GM19397 (cell line): Measurements from ENCODE around the gene ZNF507.
"Not testable (repeated sequence)": the region's sequence is repeated elsewhere in the genome, so short reads cannot be mapped to it uniquely, and the experiment has no call there.

Experiments
- ATAC-seq: cut with Tn5 transposase; IDR thresholded peaks from one replicate; pipeline ENCODE4 v1.9.1; 2021; ENCODE audit warnings: mild to moderate bottlenecking, moderate library complexity; ENCODE audit not compliant: unreplicated experiment

ZNF507 gene

GRCh38 chr19:32367063-32367462, 21.7 kb downstream of the ZNF507 start:
- ATAC-seq: no peak

- ATAC-seq: no peak
These were observed 22.6 kb downstream of the ZNF507 start for GRCh38 chr19:32367948-32368536.

- no peak for ATAC-seq
These were observed 23.4 kb downstream of the ZNF507 start for GRCh38 chr19:32368787-32369186.

- no peak for ATAC-seq
These were observed 27.5 kb downstream of the ZNF507 start for GRCh38 chr19:32372726-32373517.

- ATAC-seq: no peak
These were observed 28.3 kb downstream of the ZNF507 start for GRCh38 chr19:32373585-32374295.

- ATAC-seq: not testable (repeated sequence)
These were observed 29.0 kb downstream of the ZNF507 start for GRCh38 chr19:32374362-32374761.

- ATAC-seq: not testable (repeated sequence)
These were observed 31.7 kb downstream of the ZNF507 start for GRCh38 chr19:32377088-32377487.

- no peak for ATAC-seq
These were observed 34.9 kb downstream of the ZNF507 start for GRCh38 chr19:32380269-32380668.

GRCh38 chr19:32387701-32388392, 42.4 kb downstream of the ZNF507 start:
- no peak for ATAC-seq

GRCh38 chr19:32388393-32388855, 43.0 kb downstream of the ZNF507 start:
- no peak for ATAC-seq

- ATAC-seq: no peak
These were observed 47.5 kb downstream of the ZNF507 start for GRCh38 chr19:32392901-32393300.

- no peak for ATAC-seq
These were observed 50.7 kb downstream of the ZNF507 start for GRCh38 chr19:32396046-32396652.

GRCh38 chr19:32397671-32398101, 52.3 kb downstream of the ZNF507 start:
- ATAC-seq: no peak

GRCh38 chr19:32401992-32402391, 56.6 kb downstream of the ZNF507 start:
- no peak for ATAC-seq

- ATAC-seq: no peak
These were observed 58.0 kb downstream of the ZNF507 start for GRCh38 chr19:32403291-32403995.

GRCh38 chr19:32404213-32404932, 59.0 kb downstream of the ZNF507 start:
- ATAC-seq: no peak

- no peak for ATAC-seq
These were observed 59.6 kb downstream of the ZNF507 start for GRCh38 chr19:32404933-32405430.

GRCh38 chr19:32405431-32406160, 60.2 kb downstream of the ZNF507 start, which contains the start of gene DPY19L3:
Gene DPY19L3, plus strand, starts transcription at chr19:32405770. Its CDS starts 2,484 bp downstream, at chr19:32408254.
- ATAC-seq: peak; percentile 96
